GM19238 (cell line): ENCODE data around the gene MUC21.
"Not testable (repeated sequence)": the region's sequence is repeated elsewhere in the genome, so short reads cannot be mapped to it uniquely, and the experiment has no call there.

Experiments
- DNase-seq: peaks from one replicate; pipeline ENCODE4 v3.0.0; 2011; ENCODE audit warnings: low spot score; ENCODE audit not compliant: insufficient read length

The MUC21 gene

GRCh38 chr6:31008165-31008564 lies 24.6 kb downstream of the MUC21 start:
- no peak for DNase-seq

GRCh38 chr6:31009731-31010130 lies 26.2 kb downstream of the MUC21 start:
- no peak for DNase-seq

GRCh38 chr6:31010393-31011060 lies 27.0 kb downstream of the MUC21 start, which contains the start of gene MUC22:
TSS of gene MUC22 (plus strand) at chr6:31010474. CDS start at chr6:31010707, 233 bp downstream.
- no peak for DNase-seq

GRCh38 chr6:31011153-31011552 lies 27.6 kb downstream of the MUC21 start:
- no peak for DNase-seq

- DNase-seq = no peak
Measured at GRCh38 chr6:31016659-31017299, 33.3 kb downstream of the MUC21 start.

GRCh38 chr6:31017436-31017835 lies 33.9 kb downstream of the MUC21 start:
- not testable (repeated sequence) for DNase-seq

- no peak for DNase-seq
Measured at GRCh38 chr6:31020057-31020456, 36.5 kb downstream of the MUC21 start.

GRCh38 chr6:31020631-31021255 lies 37.2 kb downstream of the MUC21 start:
- not testable (repeated sequence) for DNase-seq

GRCh38 chr6:31021705-31022531 lies 38.4 kb downstream of the MUC21 start:
- not testable (repeated sequence) for DNase-seq

- DNase-seq = no peak
Measured at GRCh38 chr6:31025595-31025994, 42.1 kb downstream of the MUC21 start.

- no peak for DNase-seq
Measured at GRCh38 chr6:31031095-31031494, 47.6 kb downstream of the MUC21 start.

- DNase-seq = no peak
Measured at GRCh38 chr6:31033075-31033474, 49.6 kb downstream of the MUC21 start.

GRCh38 chr6:31035862-31036497 lies 52.5 kb downstream of the MUC21 start:
- DNase-seq = no peak

GRCh38 chr6:31037169-31037568 lies 53.7 kb downstream of the MUC21 start:
- no peak for DNase-seq

- no peak for DNase-seq
Measured at GRCh38 chr6:31037682-31038081, 54.2 kb downstream of the MUC21 start.

GRCh38 chr6:31038559-31038958 lies 55.0 kb downstream of the MUC21 start:
- DNase-seq = no peak
